ENCODE data around the gene XAGE5.
"Not testable (repeated sequence)": the region's sequence is repeated elsewhere in the genome, so short reads cannot be mapped to it uniquely, and the experiment has no call there.

- TF ChIP-seq, protein P1, sequence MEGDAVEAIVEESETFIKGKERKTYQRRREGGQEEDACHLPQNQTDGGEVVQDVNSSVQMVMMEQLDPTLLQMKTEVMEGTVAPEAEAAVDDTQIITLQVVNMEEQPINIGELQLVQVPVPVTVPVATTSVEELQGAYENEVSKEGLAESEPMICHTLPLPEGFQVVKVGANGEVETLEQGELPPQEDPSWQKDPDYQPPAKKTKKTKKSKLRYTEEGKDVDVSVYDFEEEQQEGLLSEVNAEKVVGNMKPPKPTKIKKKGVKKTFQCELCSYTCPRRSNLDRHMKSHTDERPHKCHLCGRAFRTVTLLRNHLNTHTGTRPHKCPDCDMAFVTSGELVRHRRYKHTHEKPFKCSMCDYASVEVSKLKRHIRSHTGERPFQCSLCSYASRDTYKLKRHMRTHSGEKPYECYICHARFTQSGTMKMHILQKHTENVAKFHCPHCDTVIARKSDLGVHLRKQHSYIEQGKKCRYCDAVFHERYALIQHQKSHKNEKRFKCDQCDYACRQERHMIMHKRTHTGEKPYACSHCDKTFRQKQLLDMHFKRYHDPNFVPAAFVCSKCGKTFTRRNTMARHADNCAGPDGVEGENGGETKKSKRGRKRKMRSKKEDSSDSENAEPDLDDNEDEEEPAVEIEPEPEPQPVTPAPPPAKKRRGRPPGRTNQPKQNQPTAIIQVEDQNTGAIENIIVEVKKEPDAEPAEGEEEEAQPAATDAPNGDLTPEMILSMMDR (conservative IDR thresholded peaks at IDR 0.05) = not testable (repeated sequence)
- TF ChIP-seq ZFX (IDR thresholded peaks at IDR 0.05) = not testable (repeated sequence)
Measured at GRCh38 chrX:52765983-52766382, 45.1 kb upstream of the XAGE5 start.
